ENCODE results near the gene WWP2.

WWP2 gene

GRCh38 chr16:69917311-69917710, 155.2 kb downstream of the WWP2 start:
- no peak overlapping the region for H3K4me3 ChIP-seq (ENCODE audit: low read depth, low read length)
- no peak for TF ChIP-seq CTCF (IDR thresholded peaks at IDR 0.05; ENCODE audit: low read depth, low read length)

DNA sequence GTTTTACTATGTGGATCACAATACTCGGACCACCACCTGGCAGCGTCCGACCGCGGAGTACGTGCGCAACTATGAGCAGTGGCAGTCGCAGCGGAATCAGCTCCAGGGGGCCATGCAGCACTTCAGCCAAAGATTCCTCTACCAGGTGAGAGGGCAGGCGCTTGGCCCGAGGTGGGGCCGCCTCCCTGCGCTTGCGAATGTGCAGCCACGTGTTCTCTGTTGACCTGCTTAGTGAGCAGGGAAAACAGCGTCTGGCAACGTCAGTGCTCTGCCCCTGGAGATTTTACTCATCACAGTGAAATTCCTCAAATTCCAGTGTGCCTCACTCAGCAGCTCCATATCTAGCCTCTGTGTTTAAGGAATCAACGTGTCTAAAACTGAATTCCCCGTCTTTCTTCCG, 155.6 kb downstream of the WWP2 start:
- TF ChIP-seq CTCF (IDR thresholded peaks at IDR 0.05; ENCODE audit: low read depth, low read length), result no peak
- peak overlapping the region; percentile 51 for H3K4me3 ChIP-seq (ENCODE audit: low read depth, low read length)

DNA sequence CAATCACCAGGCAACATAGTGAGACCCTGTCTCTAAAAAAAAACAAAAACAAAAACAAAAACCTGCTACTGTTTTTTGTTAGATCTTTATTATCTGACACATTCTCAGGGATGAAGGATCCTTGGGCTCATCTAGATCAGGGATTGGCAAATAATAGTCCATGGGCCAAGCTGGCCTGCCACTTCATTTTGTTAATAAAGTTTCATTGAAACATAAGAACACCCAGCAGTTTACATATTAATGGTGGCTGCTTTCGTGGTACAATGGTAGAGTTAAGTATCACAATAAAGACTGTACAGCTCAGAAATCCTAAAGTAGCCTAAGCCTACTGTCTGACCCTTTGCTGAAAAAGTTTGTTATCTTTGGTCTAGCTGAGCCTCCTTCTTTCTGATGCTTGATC, 156.1 kb downstream of the WWP2 start:
- H3K4me3 ChIP-seq (ENCODE audit: low read depth, low read length), result peak overlapping the region; percentile 51
- TF ChIP-seq CTCF (IDR thresholded peaks at IDR 0.05; ENCODE audit: low read depth, low read length), result no peak

DNA sequence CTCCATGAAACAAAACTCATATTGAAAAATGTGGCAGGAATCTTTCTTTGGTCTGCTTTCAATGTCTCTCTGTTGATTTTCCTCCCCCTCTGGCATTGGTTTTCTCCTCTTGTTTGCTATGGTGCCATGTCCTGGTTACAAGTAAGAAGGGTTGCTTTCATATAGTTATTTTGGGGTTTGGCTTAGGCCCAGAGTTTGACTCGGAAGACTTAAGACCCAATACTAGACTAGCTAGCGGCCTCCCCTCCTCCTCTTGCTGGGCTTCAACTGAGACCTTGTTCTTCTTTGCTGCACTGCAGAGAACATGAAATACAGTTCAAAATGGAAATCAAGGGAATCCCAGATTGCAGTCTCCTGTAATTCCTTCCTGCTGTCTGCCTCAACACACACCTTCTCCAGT, 159.0 kb downstream of the WWP2 start:
- no peak for TF ChIP-seq CTCF (IDR thresholded peaks at IDR 0.05; ENCODE audit: low read depth, low read length)
- no peak overlapping the region for H3K4me3 ChIP-seq (ENCODE audit: low read depth, low read length)

DNA sequence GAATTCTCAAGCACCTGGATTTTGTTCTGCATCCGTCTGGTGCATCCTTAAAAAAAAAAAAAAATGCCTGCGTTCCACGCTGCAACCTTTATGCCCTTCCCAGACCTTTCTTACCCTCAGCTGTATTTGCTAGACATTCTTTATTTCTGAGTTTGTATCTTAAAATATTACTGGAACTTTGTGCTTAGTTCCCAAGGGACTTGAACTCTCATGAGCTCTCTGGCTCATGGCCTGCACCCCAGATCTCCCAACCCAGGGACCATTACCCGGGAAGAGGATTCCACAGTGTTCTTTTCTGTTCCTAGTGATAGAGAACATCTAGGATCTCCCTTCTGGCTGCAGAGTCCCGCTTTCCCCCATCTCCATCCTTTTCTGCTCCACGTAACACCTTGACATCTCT, 160.1 kb downstream of the WWP2 start:
- TF ChIP-seq CTCF (IDR thresholded peaks at IDR 0.05; ENCODE audit: low read depth, low read length), result no peak
- H3K4me3 ChIP-seq (ENCODE audit: low read depth, low read length), result no peak overlapping the region

- no peak for TF ChIP-seq CTCF (IDR thresholded peaks at IDR 0.05; ENCODE audit: low read depth, low read length)
Measured at GRCh38 chr16:69924041-69924775, 162.1 kb downstream of the WWP2 start.

GRCh38 chr16:69924777-69925191, 162.7 kb downstream of the WWP2 start:
- peak overlapping the region; percentile 7; the same call in 1 of the 2 replicates for H3K4me3 ChIP-seq (ENCODE audit: low read depth, low read length)
- no peak for TF ChIP-seq CTCF (IDR thresholded peaks at IDR 0.05; ENCODE audit: low read depth, low read length)

More at GRCh38 chr16:69924041-69924775, 162.1 kb downstream of the WWP2 start:
- H3K4me3 ChIP-seq (ENCODE audit: low read depth, low read length), result no peak overlapping the region
